ENCODE measurements around the gene DSE.

Gene DSE

GRCh38 chr6:116402108-116402937 is 31.6 kb downstream of the DSE start:
- no peak for TF ChIP-seq EP300 (IDR thresholded peaks at IDR 0.05; ENCODE audit: borderline replicate concordance)
- no peak for TF ChIP-seq CEBPB (IDR thresholded peaks at IDR 0.05)
- no peak for TF ChIP-seq EGR1 (IDR thresholded peaks at IDR 0.05)
- no peak for TF ChIP-seq TEAD4 (IDR thresholded peaks at IDR 0.05)

GRCh38 chr6:116403205-116403604 is 32.5 kb downstream of the DSE start:
- no peak for TF ChIP-seq RAD21 (IDR thresholded peaks at IDR 0.05; ENCODE audit: low read depth)
- TF ChIP-seq, protein P1, sequence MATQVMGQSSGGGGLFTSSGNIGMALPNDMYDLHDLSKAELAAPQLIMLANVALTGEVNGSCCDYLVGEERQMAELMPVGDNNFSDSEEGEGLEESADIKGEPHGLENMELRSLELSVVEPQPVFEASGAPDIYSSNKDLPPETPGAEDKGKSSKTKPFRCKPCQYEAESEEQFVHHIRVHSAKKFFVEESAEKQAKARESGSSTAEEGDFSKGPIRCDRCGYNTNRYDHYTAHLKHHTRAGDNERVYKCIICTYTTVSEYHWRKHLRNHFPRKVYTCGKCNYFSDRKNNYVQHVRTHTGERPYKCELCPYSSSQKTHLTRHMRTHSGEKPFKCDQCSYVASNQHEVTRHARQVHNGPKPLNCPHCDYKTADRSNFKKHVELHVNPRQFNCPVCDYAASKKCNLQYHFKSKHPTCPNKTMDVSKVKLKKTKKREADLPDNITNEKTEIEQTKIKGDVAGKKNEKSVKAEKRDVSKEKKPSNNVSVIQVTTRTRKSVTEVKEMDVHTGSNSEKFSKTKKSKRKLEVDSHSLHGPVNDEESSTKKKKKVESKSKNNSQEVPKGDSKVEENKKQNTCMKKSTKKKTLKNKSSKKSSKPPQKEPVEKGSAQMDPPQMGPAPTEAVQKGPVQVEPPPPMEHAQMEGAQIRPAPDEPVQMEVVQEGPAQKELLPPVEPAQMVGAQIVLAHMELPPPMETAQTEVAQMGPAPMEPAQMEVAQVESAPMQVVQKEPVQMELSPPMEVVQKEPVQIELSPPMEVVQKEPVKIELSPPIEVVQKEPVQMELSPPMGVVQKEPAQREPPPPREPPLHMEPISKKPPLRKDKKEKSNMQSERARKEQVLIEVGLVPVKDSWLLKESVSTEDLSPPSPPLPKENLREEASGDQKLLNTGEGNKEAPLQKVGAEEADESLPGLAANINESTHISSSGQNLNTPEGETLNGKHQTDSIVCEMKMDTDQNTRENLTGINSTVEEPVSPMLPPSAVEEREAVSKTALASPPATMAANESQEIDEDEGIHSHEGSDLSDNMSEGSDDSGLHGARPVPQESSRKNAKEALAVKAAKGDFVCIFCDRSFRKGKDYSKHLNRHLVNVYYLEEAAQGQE (IDR thresholded peaks at IDR 0.05; ENCODE audit: low read depth): no peak
- TF ChIP-seq CEBPB (IDR thresholded peaks at IDR 0.05): no peak

- TF ChIP-seq NFIC (IDR thresholded peaks at IDR 0.05): no peak
- no peak for TF ChIP-seq RAD21 (IDR thresholded peaks at IDR 0.05; ENCODE audit: low read depth)
- no peak for TF ChIP-seq CEBPB (IDR thresholded peaks at IDR 0.05)
- TF ChIP-seq ZBTB7A (IDR thresholded peaks at IDR 0.05; ENCODE audit: low read depth): no peak
- no peak for TF ChIP-seq FOXM1 (IDR thresholded peaks at IDR 0.05; ENCODE audit: borderline replicate concordance, low read depth)
- TF ChIP-seq CREB1 (IDR thresholded peaks at IDR 0.05; ENCODE audit: low read depth): no peak
- TF ChIP-seq, protein P1 (IDR thresholded peaks at IDR 0.05; ENCODE audit: low read depth): no peak
- TF ChIP-seq TEAD4 (IDR thresholded peaks at IDR 0.05): no peak
- TF ChIP-seq TAF1 (IDR thresholded peaks at IDR 0.05; ENCODE audit: low read depth): no peak
- no peak for TF ChIP-seq TCF12 (IDR thresholded peaks at IDR 0.05; ENCODE audit: low read depth)
- TF ChIP-seq EP300 (IDR thresholded peaks at IDR 0.05; ENCODE audit: borderline replicate concordance): no peak
- TF ChIP-seq MAX (IDR thresholded peaks at IDR 0.05): no peak
- TF ChIP-seq, protein P2, sequence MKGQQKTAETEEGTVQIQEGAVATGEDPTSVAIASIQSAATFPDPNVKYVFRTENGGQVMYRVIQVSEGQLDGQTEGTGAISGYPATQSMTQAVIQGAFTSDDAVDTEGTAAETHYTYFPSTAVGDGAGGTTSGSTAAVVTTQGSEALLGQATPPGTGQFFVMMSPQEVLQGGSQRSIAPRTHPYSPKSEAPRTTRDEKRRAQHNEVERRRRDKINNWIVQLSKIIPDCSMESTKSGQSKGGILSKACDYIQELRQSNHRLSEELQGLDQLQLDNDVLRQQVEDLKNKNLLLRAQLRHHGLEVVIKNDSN (IDR thresholded peaks at IDR 0.05): no peak
- TF ChIP-seq EGR1 (IDR thresholded peaks at IDR 0.05): no peak
- TF ChIP-seq YY1 (IDR thresholded peaks at IDR 0.05; ENCODE audit: low read depth): no peak
Measured at GRCh38 chr6:116404696-116405095, 33.9 kb downstream of the DSE start.

DNA sequence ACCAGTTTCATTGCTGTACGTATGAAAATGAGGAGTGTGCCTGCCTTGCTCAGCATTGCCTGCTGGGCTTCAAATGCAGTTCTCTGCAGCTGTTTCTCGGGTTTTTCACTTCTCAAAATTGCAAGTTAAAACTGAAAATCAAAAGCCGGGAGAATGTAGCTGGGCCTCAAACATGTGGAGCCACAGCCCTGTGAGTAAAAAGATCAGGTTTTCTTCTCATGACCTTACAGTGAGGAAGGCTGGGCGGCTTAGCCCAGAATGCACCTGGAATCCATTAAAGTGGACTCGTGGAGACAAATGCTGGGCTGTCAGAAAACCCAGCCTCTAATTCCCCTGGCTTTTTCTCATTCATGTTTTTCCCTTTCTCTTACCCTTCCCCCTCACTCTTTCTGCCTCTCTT is 34.4 kb downstream of the DSE start:
- TF ChIP-seq EP300 (IDR thresholded peaks at IDR 0.05; ENCODE audit: borderline replicate concordance) (no peak), ZBTB7A (IDR thresholded peaks at IDR 0.05; ENCODE audit: low read depth) (no peak), TAF1 (IDR thresholded peaks at IDR 0.05; ENCODE audit: low read depth) (no peak), FOXM1 (IDR thresholded peaks at IDR 0.05; ENCODE audit: borderline replicate concordance, low read depth) (no peak), TCF12 (IDR thresholded peaks at IDR 0.05; ENCODE audit: low read depth) (no peak), EGR1 (IDR thresholded peaks at IDR 0.05) (no peak), NFIC (IDR thresholded peaks at IDR 0.05) (no peak), CREB1 (IDR thresholded peaks at IDR 0.05; ENCODE audit: low read depth) (no peak), TEAD4 (IDR thresholded peaks at IDR 0.05) (no peak), YY1 (IDR thresholded peaks at IDR 0.05; ENCODE audit: low read depth) (no peak), RAD21 (IDR thresholded peaks at IDR 0.05; ENCODE audit: low read depth) (no peak), CEBPB (IDR thresholded peaks at IDR 0.05) (no peak), MAX (IDR thresholded peaks at IDR 0.05) (no peak)
- TF ChIP-seq, protein P1 (IDR thresholded peaks at IDR 0.05; ENCODE audit: low read depth): no peak
- TF ChIP-seq, protein P2 (IDR thresholded peaks at IDR 0.05): no peak
